ENCODE data around the gene NXNL2.

Gene NXNL2

GRCh38 chr9:88586452-88586851, 51.5 kb downstream of the NXNL2 start:
- no peak overlapping the region for H3K4me3 ChIP-seq (ENCODE audit: low read depth, low read length)
- H3K27me3 ChIP-seq (ENCODE audit: control insufficient read depth, insufficient read depth, low read length): no peaks in the 10 kb centered on the region
- H3K9me3 ChIP-seq (ENCODE audit: control insufficient read depth, insufficient read depth, low read length): no peaks in the 10 kb centered on the region
- H3K4me1 ChIP-seq (ENCODE audit: control insufficient read depth, insufficient read depth, low read length): no peaks in the 10 kb centered on the region
- no peak overlapping the region for H3K9ac ChIP-seq (ENCODE audit: low read depth, low read length)
- no peaks in the 10 kb centered on the region for H3K36me3 ChIP-seq (ENCODE audit: control insufficient read depth, insufficient read depth, low read length)

GRCh38 chr9:88587182-88587581, 52.2 kb downstream of the NXNL2 start:
- H3K9me3 ChIP-seq (ENCODE audit: control insufficient read depth, insufficient read depth, low read length): no peaks in the 10 kb centered on the region
- H3K4me1 ChIP-seq (ENCODE audit: control insufficient read depth, insufficient read depth, low read length): no peaks in the 10 kb centered on the region
- H3K36me3 ChIP-seq (ENCODE audit: control insufficient read depth, insufficient read depth, low read length): no peaks in the 10 kb centered on the region
- no peak overlapping the region for H3K9ac ChIP-seq (ENCODE audit: low read depth, low read length)
- no peak overlapping the region for H3K4me3 ChIP-seq (ENCODE audit: low read depth, low read length)
- H3K27me3 ChIP-seq (ENCODE audit: control insufficient read depth, insufficient read depth, low read length): no peaks in the 10 kb centered on the region

GRCh38 chr9:88587885-88588649, 53.1 kb downstream of the NXNL2 start:
- Histone ChIP-seq H3K27me3 (ENCODE audit: control insufficient read depth, insufficient read depth, low read length) (no peaks in the 10 kb centered on the region), H3K4me1 (ENCODE audit: control insufficient read depth, insufficient read depth, low read length) (no peaks in the 10 kb centered on the region), H3K9ac (ENCODE audit: low read depth, low read length) (no peak overlapping the region), H3K4me3 (ENCODE audit: low read depth, low read length) (no peak overlapping the region), H3K9me3 (ENCODE audit: control insufficient read depth, insufficient read depth, low read length) (no peaks in the 10 kb centered on the region), H3K36me3 (ENCODE audit: control insufficient read depth, insufficient read depth, low read length) (no peaks in the 10 kb centered on the region)

GRCh38 chr9:88589656-88590055, 54.7 kb downstream of the NXNL2 start:
- Histone ChIP-seq H3K9me3 (ENCODE audit: control insufficient read depth, insufficient read depth, low read length) (no peaks in the 10 kb centered on the region), H3K4me1 (ENCODE audit: control insufficient read depth, insufficient read depth, low read length) (no peaks in the 10 kb centered on the region), H3K36me3 (ENCODE audit: control insufficient read depth, insufficient read depth, low read length) (no peaks in the 10 kb centered on the region)

GRCh38 chr9:88590558-88591146, 55.7 kb downstream of the NXNL2 start:
- Histone ChIP-seq H3K36me3 (ENCODE audit: control insufficient read depth, insufficient read depth, low read length) (no peaks in the 10 kb centered on the region), H3K4me1 (ENCODE audit: control insufficient read depth, insufficient read depth, low read length) (no peaks in the 10 kb centered on the region), H3K9ac (ENCODE audit: low read depth, low read length) (no peak overlapping the region), H3K27me3 (ENCODE audit: control insufficient read depth, insufficient read depth, low read length) (no peaks in the 10 kb centered on the region), H3K4me3 (ENCODE audit: low read depth, low read length) (no peak overlapping the region), H3K9me3 (ENCODE audit: control insufficient read depth, insufficient read depth, low read length) (no peaks in the 10 kb centered on the region)

More at GRCh38 chr9:88589656-88590055, 54.7 kb downstream of the NXNL2 start:
- no peaks in the 10 kb centered on the region for H3K27me3 ChIP-seq (ENCODE audit: control insufficient read depth, insufficient read depth, low read length)
- H3K4me3 ChIP-seq (ENCODE audit: low read depth, low read length): no peak overlapping the region
- H3K9ac ChIP-seq (ENCODE audit: low read depth, low read length): no peak overlapping the region

GRCh38 chr9:88593537-88594185, 58.7 kb downstream of the NXNL2 start:
- no peak overlapping the region for H3K4me3 ChIP-seq (ENCODE audit: low read depth, low read length)
- no peaks in the 10 kb centered on the region for H3K9me3 ChIP-seq (ENCODE audit: control insufficient read depth, insufficient read depth, low read length)
- H3K36me3 ChIP-seq (ENCODE audit: control insufficient read depth, insufficient read depth, low read length): no peaks in the 10 kb centered on the region
- H3K27me3 ChIP-seq (ENCODE audit: control insufficient read depth, insufficient read depth, low read length): no peaks in the 10 kb centered on the region
- no peaks in the 10 kb centered on the region for H3K4me1 ChIP-seq (ENCODE audit: control insufficient read depth, insufficient read depth, low read length)
- H3K9ac ChIP-seq (ENCODE audit: low read depth, low read length): no peak overlapping the region

Data from iPS-15b (cell line).